Astrocyte of the spinal cord (primary cell): ENCODE results near the gene HSD17B12.

ENCODE experiments used
- DNase-seq: peaks from one replicate; pipeline ENCODE4 v3.0.0; 2011; ENCODE audit warnings: low read depth, low spot score
- H3K4me3 ChIP-seq: 2 replicates; pipeline ENCODE4 v1.5.1; 2011; ENCODE audit warnings: low read depth, mild to moderate bottlenecking, low read length, moderate library complexity
- in situ Hi-C: cut with HindIII; loops from 2 replicates; pipeline ENCODE4 v1.10.0; 2017; ENCODE audit warnings: low sequenced_read_pairs
- TF ChIP-seq, protein P1 (sequence below): IDR thresholded peaks from 2 replicates; pipeline ENCODE4 v1.5.1; 2012; ENCODE audit warnings: low read depth, mild to moderate bottlenecking, low read length, inconsistent platforms

The HSD17B12 gene

DNA sequence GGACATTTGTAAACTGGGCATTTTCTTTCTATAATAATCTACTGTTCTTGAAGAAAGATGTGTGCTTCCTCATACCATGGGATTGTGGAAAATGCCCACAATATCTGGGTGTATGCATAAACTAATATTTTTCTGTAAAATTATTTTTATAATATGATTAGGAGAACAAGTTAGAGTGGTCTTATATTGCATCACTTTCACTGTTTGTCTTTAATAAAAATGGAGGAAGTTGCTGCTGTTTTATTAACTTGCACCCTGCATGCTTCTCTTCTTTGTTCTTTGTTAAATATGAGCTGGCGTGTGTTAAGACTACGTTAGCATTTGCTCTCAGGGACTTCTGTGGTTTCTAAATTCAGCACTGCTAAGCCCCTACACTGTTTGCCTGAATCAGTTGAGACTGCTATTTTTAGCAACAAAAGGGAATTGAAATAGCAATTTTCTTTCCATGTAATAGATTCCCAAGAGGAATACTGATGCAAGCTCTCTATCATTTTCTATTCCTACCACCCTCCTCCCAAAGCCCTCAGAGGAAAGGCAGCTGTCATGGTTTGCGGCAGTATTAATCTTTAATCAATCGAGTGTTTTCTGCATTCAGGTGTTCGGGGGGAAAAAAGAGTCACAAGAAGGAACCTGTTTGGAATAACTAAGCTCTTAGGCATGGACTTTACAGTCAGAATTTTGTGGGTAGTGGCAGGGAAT lies 56.1 kb downstream of the HSD17B12 start:
- TF ChIP-seq, protein P1, sequence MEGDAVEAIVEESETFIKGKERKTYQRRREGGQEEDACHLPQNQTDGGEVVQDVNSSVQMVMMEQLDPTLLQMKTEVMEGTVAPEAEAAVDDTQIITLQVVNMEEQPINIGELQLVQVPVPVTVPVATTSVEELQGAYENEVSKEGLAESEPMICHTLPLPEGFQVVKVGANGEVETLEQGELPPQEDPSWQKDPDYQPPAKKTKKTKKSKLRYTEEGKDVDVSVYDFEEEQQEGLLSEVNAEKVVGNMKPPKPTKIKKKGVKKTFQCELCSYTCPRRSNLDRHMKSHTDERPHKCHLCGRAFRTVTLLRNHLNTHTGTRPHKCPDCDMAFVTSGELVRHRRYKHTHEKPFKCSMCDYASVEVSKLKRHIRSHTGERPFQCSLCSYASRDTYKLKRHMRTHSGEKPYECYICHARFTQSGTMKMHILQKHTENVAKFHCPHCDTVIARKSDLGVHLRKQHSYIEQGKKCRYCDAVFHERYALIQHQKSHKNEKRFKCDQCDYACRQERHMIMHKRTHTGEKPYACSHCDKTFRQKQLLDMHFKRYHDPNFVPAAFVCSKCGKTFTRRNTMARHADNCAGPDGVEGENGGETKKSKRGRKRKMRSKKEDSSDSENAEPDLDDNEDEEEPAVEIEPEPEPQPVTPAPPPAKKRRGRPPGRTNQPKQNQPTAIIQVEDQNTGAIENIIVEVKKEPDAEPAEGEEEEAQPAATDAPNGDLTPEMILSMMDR = no peak
- peak; percentile 85 for DNase-seq
- no peak overlapping the region for H3K4me3 ChIP-seq
- in situ Hi-C loops = no loop called here

DNA sequence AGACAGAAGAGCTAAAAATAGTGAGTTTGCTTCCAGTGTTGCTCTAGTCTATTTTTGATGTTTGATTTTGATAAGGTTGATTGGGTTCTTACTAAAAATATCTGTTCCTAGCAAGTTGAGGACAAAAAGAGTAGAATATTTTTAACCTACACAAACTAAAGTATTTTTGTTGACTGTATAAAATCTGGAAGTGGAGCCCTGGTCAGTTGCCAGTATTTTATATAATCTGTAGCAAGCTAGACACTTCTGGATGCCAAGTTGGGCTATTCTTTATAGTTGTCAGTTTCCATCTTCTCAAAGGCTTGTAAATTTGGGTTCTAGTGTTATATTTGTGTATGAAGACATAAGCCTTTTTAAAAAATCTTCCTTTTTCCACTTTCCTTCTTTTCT lies 56.7 kb downstream of the HSD17B12 start:
- TF ChIP-seq, protein P1 = no peak
- in situ Hi-C loops = no loop called here
- DNase-seq = no peak
- H3K4me3 ChIP-seq = no peak overlapping the region

DNA sequence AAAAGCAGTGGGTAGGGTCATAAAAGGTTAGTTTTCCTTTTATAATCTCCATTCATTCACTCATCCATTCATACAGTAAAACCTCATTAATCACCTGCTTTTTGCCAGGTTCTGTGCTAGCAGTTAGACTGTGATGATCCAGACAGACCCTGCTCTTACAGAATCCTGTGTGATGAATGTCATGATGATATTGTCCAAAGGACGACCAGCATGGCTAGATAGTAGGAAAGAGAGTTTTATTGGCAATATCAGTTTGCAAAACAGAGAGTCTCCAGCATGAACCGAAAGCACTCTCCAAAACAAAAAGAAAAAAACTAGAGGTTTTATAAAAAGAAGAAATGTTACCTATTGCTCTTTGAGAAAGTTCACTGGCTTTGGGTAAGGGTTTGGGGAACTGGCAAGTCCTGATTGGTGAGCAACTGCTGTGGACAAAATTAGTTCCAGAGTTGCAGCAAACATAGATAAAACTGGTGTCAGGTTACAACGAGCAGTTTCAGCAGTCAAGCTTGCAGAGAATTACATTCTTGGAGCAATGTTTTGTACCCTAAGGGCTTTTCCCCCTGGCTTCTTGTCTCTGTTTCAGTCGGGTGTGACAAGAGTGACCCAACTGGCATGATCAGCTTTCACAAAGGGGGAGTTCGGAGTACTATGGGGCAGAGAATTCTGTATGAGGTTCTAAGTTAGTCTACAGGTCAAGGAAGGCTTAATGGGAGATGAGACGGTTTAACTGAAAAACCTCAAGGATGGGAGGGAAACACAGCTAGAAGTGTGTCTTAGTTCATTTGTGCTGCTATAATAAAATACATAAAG lies 58.3 kb downstream of the HSD17B12 start:
- H3K4me3 ChIP-seq = no peak overlapping the region
- TF ChIP-seq, protein P1 = no peak
- peak; percentile 78 for DNase-seq
- in situ Hi-C loops = no loop called here

DNA sequence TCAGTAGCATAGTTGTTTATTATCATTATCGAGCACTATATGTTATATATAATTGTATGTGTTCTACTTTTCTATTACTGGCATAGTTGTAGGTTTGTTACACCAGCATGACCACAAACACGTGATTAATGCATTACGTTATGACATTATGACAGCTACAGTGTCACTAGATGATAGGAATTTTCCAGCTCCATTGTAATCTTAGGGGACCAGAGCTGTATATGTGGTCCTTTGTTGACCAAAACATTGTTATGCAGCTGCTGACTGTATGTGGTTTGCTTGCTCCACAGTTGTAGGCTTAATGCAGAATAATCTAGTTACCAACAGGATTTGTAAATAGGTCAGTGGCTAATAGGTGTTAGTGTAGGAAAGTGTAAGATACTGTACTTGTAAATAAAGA lies 66.1 kb downstream of the HSD17B12 start:
- in situ Hi-C loops = no loop called here
- no peak for DNase-seq
- TF ChIP-seq, protein P1 = no peak
- no peak overlapping the region for H3K4me3 ChIP-seq

DNA sequence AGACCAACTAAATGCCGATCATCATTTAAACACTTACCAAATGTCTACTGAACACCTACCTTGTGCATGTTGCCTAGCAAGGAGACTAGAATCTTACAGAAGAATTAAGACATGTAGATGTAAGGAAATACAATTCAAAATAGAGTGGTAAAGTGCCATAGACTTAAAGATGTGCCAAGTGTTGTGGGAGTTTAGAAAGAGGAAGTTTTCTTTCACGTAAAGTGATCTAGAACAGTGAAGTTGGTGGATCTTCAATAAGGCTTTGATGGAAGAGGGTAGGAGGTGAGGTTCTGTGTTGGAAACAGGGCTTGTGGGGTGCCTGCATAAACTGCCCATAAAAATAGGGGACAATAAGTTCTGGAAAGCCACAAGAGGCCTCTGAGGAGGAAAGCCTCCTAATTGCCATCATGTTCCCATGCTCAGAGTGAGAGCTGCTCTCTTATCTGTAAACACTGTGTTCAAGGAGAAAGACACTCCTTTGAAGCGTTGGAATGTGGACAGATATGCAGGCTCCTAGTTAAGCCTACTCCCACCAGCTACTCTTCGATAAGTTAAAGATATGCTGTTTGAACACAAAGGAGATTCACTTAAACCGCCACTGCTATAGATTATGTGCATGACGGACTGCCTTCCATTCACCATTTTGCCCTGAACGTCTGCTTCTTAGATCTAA lies 66.7 kb downstream of the HSD17B12 start:
- in situ Hi-C loops = no loop called here
- H3K4me3 ChIP-seq = no peak overlapping the region
- no peak for DNase-seq
- TF ChIP-seq, protein P1 = no peak

DNA sequence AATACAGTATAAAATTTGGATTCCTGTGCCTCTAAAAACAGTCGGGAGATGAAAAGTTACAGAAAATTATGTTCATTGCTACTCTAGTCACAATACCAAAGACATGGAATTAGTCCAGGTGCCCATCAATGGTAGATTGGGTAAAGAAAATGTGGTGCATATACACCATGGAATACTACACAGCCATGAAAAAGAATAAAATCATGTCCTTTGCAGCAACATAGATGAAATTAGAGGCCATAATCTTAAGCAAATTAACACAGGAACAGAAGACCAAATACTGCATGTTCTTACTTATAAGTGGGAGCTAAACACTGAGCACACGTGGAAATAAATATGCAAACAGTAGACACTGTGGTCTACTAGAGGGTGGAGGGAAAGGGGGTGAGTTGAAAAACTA lies 67.6 kb downstream of the HSD17B12 start:
- TF ChIP-seq, protein P1 = no peak
- in situ Hi-C loops = no loop called here

More for the DNA sequence above, 67.6 kb downstream of the HSD17B12 start:
- no peak overlapping the region for H3K4me3 ChIP-seq
- DNase-seq = no peak
